ENCODE measurements around the gene DENND5A. TPM values are rescaled to one million over a fixed set of nuclear protein-coding genes. Genes with fewer than 3 reads are reported as not detected.
"Not testable (repeated sequence)": the region's sequence is repeated elsewhere in the genome, so short reads cannot be mapped to it uniquely, and the experiment has no call there.

The DENND5A gene
- total RNA-seq, 1 experiment from 2014 or later = 58.0 TPM

GRCh38 chr11:9172389-9172788 lies 92.8 kb downstream of the DENND5A start:
- POLR2A ChIA-PET = no interaction called here
- TF ChIP-seq, protein P1, sequence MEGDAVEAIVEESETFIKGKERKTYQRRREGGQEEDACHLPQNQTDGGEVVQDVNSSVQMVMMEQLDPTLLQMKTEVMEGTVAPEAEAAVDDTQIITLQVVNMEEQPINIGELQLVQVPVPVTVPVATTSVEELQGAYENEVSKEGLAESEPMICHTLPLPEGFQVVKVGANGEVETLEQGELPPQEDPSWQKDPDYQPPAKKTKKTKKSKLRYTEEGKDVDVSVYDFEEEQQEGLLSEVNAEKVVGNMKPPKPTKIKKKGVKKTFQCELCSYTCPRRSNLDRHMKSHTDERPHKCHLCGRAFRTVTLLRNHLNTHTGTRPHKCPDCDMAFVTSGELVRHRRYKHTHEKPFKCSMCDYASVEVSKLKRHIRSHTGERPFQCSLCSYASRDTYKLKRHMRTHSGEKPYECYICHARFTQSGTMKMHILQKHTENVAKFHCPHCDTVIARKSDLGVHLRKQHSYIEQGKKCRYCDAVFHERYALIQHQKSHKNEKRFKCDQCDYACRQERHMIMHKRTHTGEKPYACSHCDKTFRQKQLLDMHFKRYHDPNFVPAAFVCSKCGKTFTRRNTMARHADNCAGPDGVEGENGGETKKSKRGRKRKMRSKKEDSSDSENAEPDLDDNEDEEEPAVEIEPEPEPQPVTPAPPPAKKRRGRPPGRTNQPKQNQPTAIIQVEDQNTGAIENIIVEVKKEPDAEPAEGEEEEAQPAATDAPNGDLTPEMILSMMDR (IDR thresholded peaks at IDR 0.05; ENCODE audit: insufficient read depth in 1 of 2, low read depth in 1 of 2, low read length in 1 of 2, severe bottlenecking in 1 of 2, unreplicated experiment in 1 of 2) = no peak
- Mint-ChIP-seq H3K4me1 (ENCODE audit: low read depth, unreplicated experiment) (peaks cover 13% of the 10 kb centered on the region), H3K9me3 (ENCODE audit: unreplicated experiment) (no peaks in the 10 kb centered on the region), H3K27me3 (ENCODE audit: insufficient read depth, unreplicated experiment) (no peaks in the 10 kb centered on the region), H3K4me3 (ENCODE audit: unreplicated experiment) (no peak overlapping the region), H3K27ac (ENCODE audit: unreplicated experiment) (no peak overlapping the region), H3K36me3 (ENCODE audit: insufficient read depth, unreplicated experiment) (peaks cover 70% of the 10 kb centered on the region)
- intact Hi-C loops (cut with micrococcal nuclease; ENCODE audit: unreplicated experiment) = no loop called here
- BruUV-seq (replicated peaks) = no TSS peak
- CTCF ChIA-PET = no interaction called here
- Histone ChIP-seq H3K4me1 (no peaks in the 10 kb centered on the region), H3K36me3 (ENCODE audit: control insufficient read depth, insufficient read depth, low read length) (no peaks in the 10 kb centered on the region), H3K27me3 (replicated peaks; ENCODE audit: control insufficient read depth, insufficient read depth, low read length) (no peaks in the 10 kb centered on the region), H3K9me3 (no peaks in the 10 kb centered on the region), H3K4me3 (ENCODE audit: low read depth, low read length) (no peak overlapping the region)
- no peak for DNase-seq

GRCh38 chr11:9170450-9170849 lies 94.7 kb downstream of the DENND5A start:
- BruUV-seq (replicated peaks) = no TSS peak
- peaks cover 71% of the 10 kb centered on the region for H3K36me3 Mint-ChIP-seq (ENCODE audit: insufficient read depth, unreplicated experiment)

GRCh38 chr11:9169595-9170295 lies 95.4 kb downstream of the DENND5A start:
- Mint-ChIP-seq H3K4me1 (ENCODE audit: low read depth, unreplicated experiment) (peaks cover 13% of the 10 kb centered on the region), H3K4me3 (ENCODE audit: unreplicated experiment) (no peak overlapping the region), H3K27ac (ENCODE audit: unreplicated experiment) (no peak overlapping the region), H3K36me3 (ENCODE audit: insufficient read depth, unreplicated experiment) (peaks cover 71% of the 10 kb centered on the region), H3K9me3 (ENCODE audit: unreplicated experiment) (no peaks in the 10 kb centered on the region), H3K27me3 (ENCODE audit: insufficient read depth, unreplicated experiment) (no peaks in the 10 kb centered on the region)
- BruUV-seq (replicated peaks) = no TSS peak
- Histone ChIP-seq H3K27me3 (replicated peaks; ENCODE audit: control insufficient read depth, insufficient read depth, low read length) (no peaks in the 10 kb centered on the region), H3K4me3 (ENCODE audit: low read depth, low read length) (no peak overlapping the region), H3K36me3 (ENCODE audit: control insufficient read depth, insufficient read depth, low read length) (no peaks in the 10 kb centered on the region), H3K9me3 (no peaks in the 10 kb centered on the region), H3K4me1 (no peaks in the 10 kb centered on the region)
- DNase-seq = no peak
- intact Hi-C loops (cut with micrococcal nuclease; ENCODE audit: unreplicated experiment) = loop anchor here (5.0 kb wide), 1 partner anchor 338 kb away; no protein-coding TSS in a partner anchor
- POLR2A ChIA-PET = no interaction called here
- TF ChIP-seq, protein P1 (IDR thresholded peaks at IDR 0.05; ENCODE audit: insufficient read depth in 1 of 2, low read depth in 1 of 2, low read length in 1 of 2, severe bottlenecking in 1 of 2, unreplicated experiment in 1 of 2) = no peak
- CTCF ChIA-PET = interaction anchor here (0.6 to 0.7 kb wide), 2 partner anchors 137 to 166 kb away, joined by 3 to 4 read pairs; no protein-coding TSS in a partner anchor

More at GRCh38 chr11:9170450-9170849, 94.7 kb downstream of the DENND5A start:
- H3K4me3 Mint-ChIP-seq (ENCODE audit: unreplicated experiment) = no peak overlapping the region
- ChIA-PET CTCF (no interaction called here), POLR2A (interaction anchor here (0.5 kb wide), 1 partner anchor 421 kb away, joined by 3 read pairs; no protein-coding TSS in a partner anchor)
- DNase-seq = no peak
- no peaks in the 10 kb centered on the region for H3K27me3 Mint-ChIP-seq (ENCODE audit: insufficient read depth, unreplicated experiment)
- no peaks in the 10 kb centered on the region for H3K9me3 ChIP-seq
- intact Hi-C loops (cut with micrococcal nuclease; ENCODE audit: unreplicated experiment) = no loop called here
- no peaks in the 10 kb centered on the region for H3K4me1 ChIP-seq
- H3K27ac Mint-ChIP-seq (ENCODE audit: unreplicated experiment) = no peak overlapping the region
- peaks cover 13% of the 10 kb centered on the region for H3K4me1 Mint-ChIP-seq (ENCODE audit: low read depth, unreplicated experiment)
- no peaks in the 10 kb centered on the region for H3K36me3 ChIP-seq (ENCODE audit: control insufficient read depth, insufficient read depth, low read length)
- H3K4me3 ChIP-seq (ENCODE audit: low read depth, low read length) = no peak overlapping the region
- no peaks in the 10 kb centered on the region for H3K27me3 ChIP-seq (replicated peaks; ENCODE audit: control insufficient read depth, insufficient read depth, low read length)
- H3K9me3 Mint-ChIP-seq (ENCODE audit: unreplicated experiment) = no peaks in the 10 kb centered on the region
- TF ChIP-seq, protein P1 (IDR thresholded peaks at IDR 0.05; ENCODE audit: insufficient read depth in 1 of 2, low read depth in 1 of 2, low read length in 1 of 2, severe bottlenecking in 1 of 2, unreplicated experiment in 1 of 2) = no peak

DNA sequence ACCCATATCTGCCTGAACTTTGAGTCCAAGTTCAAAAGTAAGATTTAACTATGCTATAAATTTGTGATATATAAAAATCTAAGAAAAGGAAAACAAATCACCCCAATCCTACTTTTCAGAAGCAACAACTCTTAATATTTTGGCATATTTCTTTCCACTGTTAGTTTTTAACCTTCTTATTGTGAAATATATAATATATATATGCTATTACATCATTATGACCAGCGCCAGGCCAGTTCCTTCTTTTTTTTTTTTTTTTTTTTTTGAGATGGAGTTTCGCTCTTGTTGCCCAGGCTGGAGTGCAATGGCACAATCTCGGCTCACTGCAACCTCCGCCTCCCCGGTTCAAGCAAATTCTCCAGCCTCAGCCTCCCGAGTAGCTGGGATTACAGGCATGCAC lies 103.2 kb downstream of the DENND5A start:
- H3K9me3 Mint-ChIP-seq (ENCODE audit: unreplicated experiment); H3K4me3 ChIP-seq (ENCODE audit: low read depth, low read length); CTCF ChIA-PET; H3K27ac Mint-ChIP-seq (ENCODE audit: unreplicated experiment); POLR2A ChIA-PET; DNase-seq; BruUV-seq (replicated peaks); H3K4me1 ChIP-seq; H3K27me3 ChIP-seq (replicated peaks; ENCODE audit: control insufficient read depth, insufficient read depth, low read length); H3K4me1 Mint-ChIP-seq (ENCODE audit: low read depth, unreplicated experiment); H3K27me3 Mint-ChIP-seq (ENCODE audit: insufficient read depth, unreplicated experiment); H3K36me3 ChIP-seq (ENCODE audit: control insufficient read depth, insufficient read depth, low read length); intact Hi-C loops (cut with micrococcal nuclease; ENCODE audit: unreplicated experiment); H3K9me3 ChIP-seq; H3K4me3 Mint-ChIP-seq (ENCODE audit: unreplicated experiment): not testable (repeated sequence)
- H3K36me3 Mint-ChIP-seq (ENCODE audit: insufficient read depth, unreplicated experiment) = peaks cover 63% of the 10 kb centered on the region

Measured in Caco-2 (cell line).